GM18868 (cell line): Measurements from ENCODE around the gene SHC2.

Source experiments
- ATAC-seq: cut with Tn5 transposase; IDR thresholded peaks from one replicate; pipeline ENCODE4 v1.9.1; 2021; ENCODE audit warnings: mild to moderate bottlenecking, moderate library complexity; ENCODE audit not compliant: unreplicated experiment

SHC2 gene, protein sequence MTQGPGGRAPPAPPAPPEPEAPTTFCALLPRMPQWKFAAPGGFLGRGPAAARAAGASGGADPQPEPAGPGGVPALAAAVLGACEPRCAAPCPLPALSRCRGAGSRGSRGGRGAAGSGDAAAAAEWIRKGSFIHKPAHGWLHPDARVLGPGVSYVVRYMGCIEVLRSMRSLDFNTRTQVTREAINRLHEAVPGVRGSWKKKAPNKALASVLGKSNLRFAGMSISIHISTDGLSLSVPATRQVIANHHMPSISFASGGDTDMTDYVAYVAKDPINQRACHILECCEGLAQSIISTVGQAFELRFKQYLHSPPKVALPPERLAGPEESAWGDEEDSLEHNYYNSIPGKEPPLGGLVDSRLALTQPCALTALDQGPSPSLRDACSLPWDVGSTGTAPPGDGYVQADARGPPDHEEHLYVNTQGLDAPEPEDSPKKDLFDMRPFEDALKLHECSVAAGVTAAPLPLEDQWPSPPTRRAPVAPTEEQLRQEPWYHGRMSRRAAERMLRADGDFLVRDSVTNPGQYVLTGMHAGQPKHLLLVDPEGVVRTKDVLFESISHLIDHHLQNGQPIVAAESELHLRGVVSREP

GRCh38 chr19:460877-461720 is at the start of gene SHC2:
Gene SHC2, minus strand, starts transcription at chr19:461033. Its CDS starts 37 bp downstream, at chr19:460996.
- no peak for ATAC-seq

- ATAC-seq = no peak
These were observed 47.6 kb upstream of the SHC2 start for GRCh38 chr19:508204-509150.

DNA sequence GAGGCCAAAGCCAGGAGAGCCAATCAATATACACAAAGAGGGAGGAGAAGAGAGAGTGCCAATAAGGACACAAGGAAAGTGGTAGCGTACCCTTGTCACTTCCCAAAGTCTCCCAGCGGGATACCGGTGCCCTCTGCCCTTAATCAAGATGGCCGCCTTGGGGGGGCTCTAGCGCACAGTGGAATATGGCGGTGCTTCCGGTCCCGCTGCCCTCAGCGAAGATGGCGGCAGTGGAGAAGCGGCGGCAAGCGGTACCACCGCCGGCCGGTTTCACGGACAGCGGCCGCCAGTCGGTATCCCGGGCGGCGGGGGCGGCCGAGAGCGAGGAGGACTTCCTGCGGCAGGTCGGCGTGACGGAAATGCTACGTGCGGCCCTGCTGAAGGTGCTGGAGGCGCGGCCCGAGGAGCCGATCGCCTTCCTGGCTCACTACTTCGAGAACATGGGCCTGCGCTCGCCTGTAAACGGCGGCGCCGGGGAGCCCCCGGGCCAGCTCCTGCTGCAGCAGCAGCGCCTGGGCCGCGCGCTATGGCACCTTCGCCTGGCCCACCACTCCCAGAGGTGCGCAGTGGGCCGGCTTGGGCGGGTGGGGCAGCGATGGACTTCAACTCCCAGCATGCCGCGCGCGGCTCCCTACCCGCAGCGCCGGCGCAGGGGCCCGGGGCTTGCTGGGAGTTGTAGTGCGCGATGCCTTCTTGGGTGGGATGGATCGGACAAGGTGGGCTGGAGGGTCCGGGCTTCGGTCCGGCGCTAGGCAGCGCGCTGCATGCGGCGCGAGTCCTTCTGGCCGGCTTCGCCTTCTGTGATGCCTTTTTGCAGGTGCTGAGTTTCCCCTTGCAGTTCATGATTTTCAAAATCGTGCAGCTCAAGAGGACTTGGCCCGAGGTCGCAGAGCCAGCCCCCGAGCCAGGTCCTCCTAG is 46.7 kb upstream of the SHC2 start, which contains the start of gene TPGS1:
TPGS1 (plus strand) TSS at position 212 of the 918 bp plus-strand sequence; CDS start at position 222, 10 bp downstream.
- ATAC-seq = peak; percentile 52

- ATAC-seq = peak; percentile 63
These were observed 45.8 kb upstream of the SHC2 start for GRCh38 chr19:506404-507285.

GRCh38 chr19:504616-505015 is 43.8 kb upstream of the SHC2 start:
- ATAC-seq = no peak

GRCh38 chr19:501646-502045 is 40.8 kb upstream of the SHC2 start:
- no peak for ATAC-seq

GRCh38 chr19:498977-499623 is 38.3 kb upstream of the SHC2 start:
- ATAC-seq = no peak

GRCh38 chr19:498511-498891 is 37.7 kb upstream of the SHC2 start:
- no peak for ATAC-seq

DNA sequence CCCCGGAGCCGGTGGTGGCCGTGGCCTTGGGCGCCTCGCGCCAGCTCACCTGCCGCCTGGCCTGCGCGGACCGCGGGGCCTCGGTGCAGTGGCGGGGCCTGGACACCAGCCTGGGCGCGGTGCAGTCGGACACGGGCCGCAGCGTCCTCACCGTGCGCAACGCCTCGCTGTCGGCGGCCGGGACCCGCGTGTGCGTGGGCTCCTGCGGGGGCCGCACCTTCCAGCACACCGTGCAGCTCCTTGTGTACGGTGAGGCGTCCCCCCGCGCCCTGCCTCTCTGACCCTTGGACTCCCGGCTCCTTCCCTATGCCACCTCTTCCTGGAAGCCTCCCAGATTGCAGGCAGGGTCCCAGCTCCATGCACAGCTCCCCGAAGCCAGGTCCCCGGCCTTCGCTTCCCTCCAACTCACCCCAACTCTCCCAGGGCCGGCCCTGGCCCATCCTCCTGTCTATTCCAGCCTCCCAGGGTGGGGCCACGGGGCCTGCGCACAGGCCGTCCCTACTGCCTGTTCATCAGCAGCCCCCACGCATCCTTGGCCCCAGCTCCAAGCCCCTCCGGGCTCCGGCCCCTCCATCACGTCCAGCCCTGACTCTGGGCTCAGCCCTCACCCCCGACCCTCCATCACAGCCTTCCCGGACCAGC is 37.2 kb upstream of the SHC2 start:
- ATAC-seq = no peak

GRCh38 chr19:497491-497868 is 36.6 kb upstream of the SHC2 start:
- no peak for ATAC-seq

- ATAC-seq = no peak
These were observed 36.2 kb upstream of the SHC2 start for GRCh38 chr19:496986-497385.

DNA sequence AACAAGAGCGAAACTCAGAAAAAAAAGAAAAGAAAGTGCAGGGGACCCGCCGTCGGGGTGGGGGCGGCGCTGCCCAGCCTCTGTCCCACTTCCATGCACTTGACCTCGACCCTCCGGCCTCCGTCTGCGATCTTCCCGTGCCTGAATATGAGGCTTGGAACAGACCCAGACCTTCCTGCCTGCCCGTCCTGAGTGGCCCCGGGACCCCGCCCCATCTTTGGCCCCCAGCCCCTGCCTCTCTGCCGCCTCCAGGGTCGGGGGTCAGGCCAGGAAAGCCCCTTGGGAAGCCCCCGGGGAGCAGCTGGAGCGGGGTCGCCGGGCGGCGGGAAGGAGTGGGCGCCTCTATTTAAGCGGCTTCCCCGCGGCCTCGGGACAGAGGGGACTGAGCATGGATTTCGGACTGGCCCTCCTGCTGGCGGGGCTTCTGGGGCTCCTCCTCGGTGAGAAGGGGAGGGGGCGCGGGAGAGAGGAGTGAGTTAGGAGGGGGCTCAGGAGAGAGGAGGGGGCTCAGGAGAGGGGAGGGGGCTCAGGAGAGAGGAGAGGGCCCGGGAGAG is 35.4 kb upstream of the SHC2 start, which contains the start of gene MADCAM1:
MADCAM1 (plus strand) TSS at position 375 of the 554 bp plus-strand sequence; CDS start at position 389, 14 bp downstream.
- no peak for ATAC-seq

GRCh38 chr19:495402-496111 is 34.7 kb upstream of the SHC2 start:
- no peak for ATAC-seq

- no peak for ATAC-seq
These were observed 34.2 kb upstream of the SHC2 start for GRCh38 chr19:495081-495401.

- no peak for ATAC-seq
These were observed 33.6 kb upstream of the SHC2 start for GRCh38 chr19:494171-495080.
